Nephron progenitor cell (in vitro differentiated cells): ENCODE data around the gene SCD.
A peak's percentile ranks its signal among the peaks of the same experiment; 100 is the strongest.

Source experiments
- DNase-seq: peaks from one replicate; pipeline ENCODE4 v3.0.0; 2021
- H3K27ac Mint-ChIP-seq: 2 replicates; pipeline ENCODE4 v1.8.0; 2021; ENCODE audit warnings: mild to moderate bottlenecking, moderate library complexity, mixed read lengths
- H3K27me3 Mint-ChIP-seq: 2 replicates; pipeline ENCODE4 v1.8.0; 2021; ENCODE audit warnings: mild to moderate bottlenecking, low read depth, mixed read lengths; ENCODE audit not compliant: poor library complexity
- H3K36me3 Mint-ChIP-seq: 2 replicates; pipeline ENCODE4 v1.8.0; 2021; ENCODE audit warnings: low read depth, mixed read lengths
- H3K4me1 Mint-ChIP-seq: 2 replicates; pipeline ENCODE4 v1.8.0; 2021; ENCODE audit warnings: mixed read lengths
- H3K4me3 Mint-ChIP-seq: 2 replicates; pipeline ENCODE4 v1.8.0; 2021; ENCODE audit warnings: mild to moderate bottlenecking, moderate library complexity, mixed read lengths
- H3K9me3 Mint-ChIP-seq: 2 replicates; pipeline ENCODE4 v1.8.0; 2021; ENCODE audit warnings: mild to moderate bottlenecking, moderate library complexity, mixed read lengths
- TF ChIP-seq, protein P1 (sequence below): fragments of 200-600 bp; sonication (generic); IDR thresholded peaks from 2 replicates; pipeline ENCODE4 v1.5.0; 2021; ENCODE audit warnings: antibody characterized with exemption

SCD gene

DNA sequence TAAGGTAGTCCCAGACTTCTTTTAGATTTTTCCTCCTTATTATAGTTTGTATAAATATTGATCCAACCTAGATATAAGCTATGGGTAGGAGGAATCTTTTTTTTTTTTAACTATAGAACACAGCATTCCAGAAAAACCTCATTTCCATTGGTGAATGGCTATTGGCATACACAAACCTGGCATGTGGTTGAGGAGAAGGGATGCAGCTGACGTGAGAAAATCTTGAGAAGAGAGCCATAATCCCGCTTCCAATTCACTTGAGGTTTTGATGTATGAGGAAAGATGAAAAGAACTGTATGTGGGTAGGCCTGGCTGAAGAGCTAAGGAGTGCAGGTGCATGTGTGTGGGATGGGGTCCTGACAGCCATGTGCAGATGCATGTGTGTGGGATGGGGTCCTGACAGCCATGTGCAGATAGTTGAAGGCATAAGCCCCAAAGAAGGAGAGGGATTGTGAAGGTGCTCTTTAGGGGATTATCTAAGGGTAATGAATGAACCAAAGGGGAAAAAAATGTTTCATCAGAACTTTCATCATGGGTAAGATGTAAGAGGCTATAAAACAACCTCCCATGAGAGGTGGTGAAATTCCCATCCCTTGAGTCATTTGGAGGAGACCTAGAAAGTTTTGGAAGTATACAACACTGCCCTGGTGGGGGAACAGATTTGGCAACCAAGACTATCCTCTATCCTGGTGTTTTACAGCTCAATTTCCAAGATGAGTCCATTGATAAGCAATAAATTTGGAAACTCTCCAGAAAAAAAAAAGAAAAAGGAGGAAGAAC is 13.2 kb upstream of the SCD start:
- no peak for DNase-seq
- peaks cover 10% of the 10 kb centered on the region for H3K4me1 Mint-ChIP-seq
- TF ChIP-seq, protein P1, sequence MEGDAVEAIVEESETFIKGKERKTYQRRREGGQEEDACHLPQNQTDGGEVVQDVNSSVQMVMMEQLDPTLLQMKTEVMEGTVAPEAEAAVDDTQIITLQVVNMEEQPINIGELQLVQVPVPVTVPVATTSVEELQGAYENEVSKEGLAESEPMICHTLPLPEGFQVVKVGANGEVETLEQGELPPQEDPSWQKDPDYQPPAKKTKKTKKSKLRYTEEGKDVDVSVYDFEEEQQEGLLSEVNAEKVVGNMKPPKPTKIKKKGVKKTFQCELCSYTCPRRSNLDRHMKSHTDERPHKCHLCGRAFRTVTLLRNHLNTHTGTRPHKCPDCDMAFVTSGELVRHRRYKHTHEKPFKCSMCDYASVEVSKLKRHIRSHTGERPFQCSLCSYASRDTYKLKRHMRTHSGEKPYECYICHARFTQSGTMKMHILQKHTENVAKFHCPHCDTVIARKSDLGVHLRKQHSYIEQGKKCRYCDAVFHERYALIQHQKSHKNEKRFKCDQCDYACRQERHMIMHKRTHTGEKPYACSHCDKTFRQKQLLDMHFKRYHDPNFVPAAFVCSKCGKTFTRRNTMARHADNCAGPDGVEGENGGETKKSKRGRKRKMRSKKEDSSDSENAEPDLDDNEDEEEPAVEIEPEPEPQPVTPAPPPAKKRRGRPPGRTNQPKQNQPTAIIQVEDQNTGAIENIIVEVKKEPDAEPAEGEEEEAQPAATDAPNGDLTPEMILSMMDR, result no peak
- H3K27me3 Mint-ChIP-seq, result peaks cover 23% of the 10 kb centered on the region
- H3K36me3 Mint-ChIP-seq, result no peaks in the 10 kb centered on the region
- no peak overlapping the region for H3K4me3 Mint-ChIP-seq
- H3K9me3 Mint-ChIP-seq, result no peaks in the 10 kb centered on the region
- no peak overlapping the region for H3K27ac Mint-ChIP-seq

DNA sequence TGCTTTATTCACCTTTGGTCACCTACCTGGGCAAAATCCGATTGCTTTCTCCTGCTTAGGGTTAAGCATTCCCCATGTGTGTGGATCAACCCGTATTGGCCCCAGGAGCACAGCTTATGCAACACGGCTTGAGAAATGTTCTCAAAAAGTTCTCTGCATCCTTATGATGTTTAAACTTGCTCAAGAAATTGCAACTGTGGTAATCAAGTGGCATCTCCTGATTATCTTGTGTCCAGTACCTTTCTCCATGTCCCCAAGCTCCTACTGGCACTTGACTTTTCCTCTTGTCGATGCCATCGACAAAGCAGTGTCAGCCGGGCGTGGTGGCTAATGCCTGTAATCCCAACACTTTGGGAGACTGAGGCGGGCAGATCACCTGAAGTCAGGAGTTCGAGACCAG is 12.3 kb upstream of the SCD start:
- TF ChIP-seq, protein P1, result no peak
- H3K27ac Mint-ChIP-seq, result no peak overlapping the region
- H3K4me1 Mint-ChIP-seq, result peaks cover 14% of the 10 kb centered on the region
- DNase-seq, result no peak
- no peaks in the 10 kb centered on the region for H3K36me3 Mint-ChIP-seq
- H3K4me3 Mint-ChIP-seq, result no peak overlapping the region
- H3K9me3 Mint-ChIP-seq, result no peaks in the 10 kb centered on the region
- H3K27me3 Mint-ChIP-seq, result peaks cover 16% of the 10 kb centered on the region

DNA sequence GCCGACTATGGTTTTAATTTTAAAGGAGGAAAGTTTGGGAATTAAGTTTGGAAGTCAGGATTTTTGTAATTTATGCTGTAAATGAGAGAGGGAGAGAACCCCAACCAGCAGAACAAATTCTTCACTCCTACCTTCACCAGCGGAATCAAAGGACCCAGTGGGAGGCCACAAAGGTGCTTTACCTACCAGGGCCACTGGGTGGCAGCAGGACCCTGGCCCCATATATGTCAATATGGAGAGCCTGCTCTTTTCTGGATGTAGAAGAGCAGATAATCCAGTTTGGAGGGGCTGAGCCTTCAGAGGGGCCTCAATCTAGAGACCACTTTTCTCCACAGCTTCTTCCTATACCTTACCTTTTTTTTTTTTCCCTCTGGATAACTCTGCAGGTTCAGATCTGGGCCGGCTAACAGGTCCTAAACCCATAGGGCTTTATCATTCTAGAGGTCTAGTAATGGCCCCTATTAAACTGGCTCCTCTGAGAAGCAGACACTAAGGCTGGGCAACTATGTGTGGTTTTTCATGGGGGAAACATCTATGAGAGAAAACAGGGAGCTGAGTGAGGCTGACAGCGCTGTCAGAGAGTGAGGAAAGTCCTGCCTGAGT is 8.5 kb upstream of the SCD start:
- Mint-ChIP-seq H3K27me3 (peaks cover 3% of the 10 kb centered on the region), H3K4me1 (peaks cover 38% of the 10 kb centered on the region), H3K27ac (no peak overlapping the region), H3K9me3 (no peaks in the 10 kb centered on the region), H3K36me3 (no peaks in the 10 kb centered on the region), H3K4me3 (no peak overlapping the region)
- TF ChIP-seq, protein P1, result peak; percentile 91
- DNase-seq, result peak; percentile 82

- H3K4me1 Mint-ChIP-seq, result peaks cover 41% of the 10 kb centered on the region
- H3K36me3 Mint-ChIP-seq, result no peaks in the 10 kb centered on the region
- H3K27ac Mint-ChIP-seq, result no peak overlapping the region
- no peaks in the 10 kb centered on the region for H3K27me3 Mint-ChIP-seq
- TF ChIP-seq, protein P1, result no peak
- DNase-seq, result no peak
- H3K4me3 Mint-ChIP-seq, result no peak overlapping the region
- no peaks in the 10 kb centered on the region for H3K9me3 Mint-ChIP-seq
These were observed 7.8 kb upstream of the SCD start for GRCh38 chr10:100339236-100339635.

GRCh38 chr10:100340948-100341847 is 5.8 kb upstream of the SCD start:
- Mint-ChIP-seq H3K36me3 (no peaks in the 10 kb centered on the region), H3K9me3 (no peaks in the 10 kb centered on the region), H3K27ac (peak overlapping the region; percentile 87), H3K4me3 (no peak overlapping the region), H3K27me3 (no peaks in the 10 kb centered on the region), H3K4me1 (peaks cover 61% of the 10 kb centered on the region)
- no peak for DNase-seq
- TF ChIP-seq, protein P1, result no peak
